MCF 10A (cell line): ENCODE measurements around the gene MAPK14. TPM values are rescaled to one million over a fixed set of nuclear protein-coding genes. Genes with fewer than 3 reads are reported as not detected.

Source experiments
- BruUV-seq: library from RNA; stranded (reverse); fragments of 400-500 nt; replicated peaks from 2 replicates; lab custom pipeline; 2021; lab: Mats Ljungman, UMichigan
- CTCF ChIA-PET: fragments of 300-600 bp; sonication (Branson Sonifier 250); formaldehyde crosslinking; extraction: SDS; loops from one replicate; lab custom pipeline; 2021; ENCODE audit warnings: antibody characterized with exemption, inconsistent platforms; lab: Yijun Ruan, JAX
- POLR2A ChIA-PET: fragments of 300-600, 350-650 bp; sonication (Branson Sonifier 250); formaldehyde crosslinking; extraction: SDS; loops from one replicate; lab custom pipeline; 2020; ENCODE audit warnings: antibody characterized with exemption, inconsistent platforms; lab: Yijun Ruan, JAX
- DNase-seq: peaks from one replicate; pipeline ENCODE4 v3.0.0-alpha.2; 2018; ENCODE audit not compliant: unreplicated experiment
- H3K27ac Mint-ChIP-seq: one replicate; pipeline ENCODE4 v1.8.0; 2022; ENCODE audit warnings: mild to moderate bottlenecking, low read depth, mixed read lengths; ENCODE audit not compliant: unreplicated experiment
- H3K27me3 Mint-ChIP-seq: one replicate; pipeline ENCODE4 v1.8.0; 2022; ENCODE audit warnings: mixed read lengths; ENCODE audit not compliant: insufficient read depth, unreplicated experiment
- H3K36me3 Mint-ChIP-seq: one replicate; pipeline ENCODE4 v1.8.0; 2022; ENCODE audit warnings: mild to moderate bottlenecking, moderate library complexity, mixed read lengths; ENCODE audit not compliant: insufficient read depth, unreplicated experiment
- H3K4me1 Mint-ChIP-seq: one replicate; pipeline ENCODE4 v1.8.0; 2022; ENCODE audit warnings: mixed read lengths; ENCODE audit not compliant: insufficient read depth, unreplicated experiment
- H3K4me3 Mint-ChIP-seq: one replicate; pipeline ENCODE4 v1.8.0; 2022; ENCODE audit warnings: mild to moderate bottlenecking, moderate library complexity, mixed read lengths; ENCODE audit not compliant: unreplicated experiment
- H3K9me3 Mint-ChIP-seq: one replicate; pipeline ENCODE4 v1.8.0; 2022; ENCODE audit warnings: mixed read lengths; ENCODE audit not compliant: unreplicated experiment
- intact Hi-C: fragments of 100-400 bp; cut with micrococcal nuclease; formaldehyde crosslinking; loops from 2 replicates; pipeline ENCODE4 v1.14.1; 2022
- total RNA-seq: library from RNA; stranded (reverse); gene quantifications from 2 replicates; pipeline ENCODE4 v1.2.3, GENCODE V29; 2022
- TF ChIP-seq, protein P1 (sequence below): fragments of 200-600 bp; IDR thresholded peaks from one replicate; pipeline ENCODE4 v1.8.0; 2022; ENCODE audit warnings: antibody characterized with exemption, mild to moderate bottlenecking; ENCODE audit not compliant: unreplicated experiment

The MAPK14 gene
- total RNA-seq, 1 experiment from 2014 or later = 42.9 TPM

DNA sequence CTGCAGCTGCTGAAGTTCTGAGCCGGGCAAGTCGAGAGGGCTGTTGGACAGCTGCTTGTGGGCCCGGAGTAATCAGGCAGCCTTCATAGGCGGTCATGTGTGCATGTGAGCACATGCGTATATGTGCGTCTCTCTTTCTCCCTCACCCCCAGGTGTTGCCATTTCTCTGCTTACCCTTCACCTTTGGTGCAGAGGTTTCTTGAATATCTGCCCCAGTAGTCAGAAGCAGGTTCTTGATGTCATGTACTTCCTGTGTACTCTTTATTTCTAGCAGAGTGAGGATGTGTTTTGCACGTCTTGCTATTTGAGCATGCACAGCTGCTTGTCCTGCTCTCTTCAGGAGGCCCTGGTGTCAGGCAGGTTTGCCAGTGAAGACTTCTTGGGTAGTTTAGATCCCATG, 81.5 kb downstream of the MAPK14 start:
- CTCF ChIA-PET = interaction anchor here (0.6 to 2.3 kb wide), 3 partner anchors 14 to 82 kb away, joined by 3 to 20 read pairs (median 4); partner anchors contain the start of gene MAPK14
- H3K4me3 Mint-ChIP-seq = no peak overlapping the region
- H3K27ac Mint-ChIP-seq = no peak overlapping the region

DNA sequence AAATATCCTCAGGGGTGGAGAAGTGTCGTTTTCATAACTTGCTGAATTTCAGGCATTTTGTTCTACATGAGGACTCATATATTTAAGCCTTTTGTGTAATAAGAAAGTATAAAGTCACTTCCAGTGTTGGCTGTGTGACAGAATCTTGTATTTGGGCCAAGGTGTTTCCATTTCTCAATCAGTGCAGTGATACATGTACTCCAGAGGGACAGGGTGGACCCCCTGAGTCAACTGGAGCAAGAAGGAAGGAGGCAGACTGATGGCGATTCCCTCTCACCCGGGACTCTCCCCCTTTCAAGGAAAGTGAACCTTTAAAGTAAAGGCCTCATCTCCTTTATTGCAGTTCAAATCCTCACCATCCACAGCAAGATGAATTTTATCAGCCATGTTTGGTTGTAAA, 82.4 kb downstream of the MAPK14 start:
- H3K27me3 Mint-ChIP-seq = no peaks in the 10 kb centered on the region
- DNase-seq = no peak
- intact Hi-C loops = no loop called here
- no peaks in the 10 kb centered on the region for H3K9me3 Mint-ChIP-seq
- BruUV-seq = TSS peak; percentile 24
- H3K4me1 Mint-ChIP-seq = no peaks in the 10 kb centered on the region
- POLR2A ChIA-PET = no interaction called here
- TF ChIP-seq, protein P1, sequence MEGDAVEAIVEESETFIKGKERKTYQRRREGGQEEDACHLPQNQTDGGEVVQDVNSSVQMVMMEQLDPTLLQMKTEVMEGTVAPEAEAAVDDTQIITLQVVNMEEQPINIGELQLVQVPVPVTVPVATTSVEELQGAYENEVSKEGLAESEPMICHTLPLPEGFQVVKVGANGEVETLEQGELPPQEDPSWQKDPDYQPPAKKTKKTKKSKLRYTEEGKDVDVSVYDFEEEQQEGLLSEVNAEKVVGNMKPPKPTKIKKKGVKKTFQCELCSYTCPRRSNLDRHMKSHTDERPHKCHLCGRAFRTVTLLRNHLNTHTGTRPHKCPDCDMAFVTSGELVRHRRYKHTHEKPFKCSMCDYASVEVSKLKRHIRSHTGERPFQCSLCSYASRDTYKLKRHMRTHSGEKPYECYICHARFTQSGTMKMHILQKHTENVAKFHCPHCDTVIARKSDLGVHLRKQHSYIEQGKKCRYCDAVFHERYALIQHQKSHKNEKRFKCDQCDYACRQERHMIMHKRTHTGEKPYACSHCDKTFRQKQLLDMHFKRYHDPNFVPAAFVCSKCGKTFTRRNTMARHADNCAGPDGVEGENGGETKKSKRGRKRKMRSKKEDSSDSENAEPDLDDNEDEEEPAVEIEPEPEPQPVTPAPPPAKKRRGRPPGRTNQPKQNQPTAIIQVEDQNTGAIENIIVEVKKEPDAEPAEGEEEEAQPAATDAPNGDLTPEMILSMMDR = no peak
- no peak overlapping the region for H3K27ac Mint-ChIP-seq
- peaks cover 62% of the 10 kb centered on the region for H3K36me3 Mint-ChIP-seq
- no peak overlapping the region for H3K4me3 Mint-ChIP-seq
- CTCF ChIA-PET = interaction anchor here (1.0 kb wide), 1 partner anchor 15 kb away, joined by 4 read pairs; no protein-coding TSS in a partner anchor

More for the DNA sequence above, 81.5 kb downstream of the MAPK14 start:
- no peak for DNase-seq
- H3K27me3 Mint-ChIP-seq = no peaks in the 10 kb centered on the region
- no peaks in the 10 kb centered on the region for H3K4me1 Mint-ChIP-seq
- POLR2A ChIA-PET = interaction anchor here (0.8 kb wide), 1 partner anchor 12 kb away, joined by 3 read pairs; no protein-coding TSS in a partner anchor
- BruUV-seq = no TSS peak
- intact Hi-C loops = no loop called here
- H3K9me3 Mint-ChIP-seq = no peaks in the 10 kb centered on the region
- peaks cover 63% of the 10 kb centered on the region for H3K36me3 Mint-ChIP-seq
- TF ChIP-seq, protein P1 = no peak

DNA sequence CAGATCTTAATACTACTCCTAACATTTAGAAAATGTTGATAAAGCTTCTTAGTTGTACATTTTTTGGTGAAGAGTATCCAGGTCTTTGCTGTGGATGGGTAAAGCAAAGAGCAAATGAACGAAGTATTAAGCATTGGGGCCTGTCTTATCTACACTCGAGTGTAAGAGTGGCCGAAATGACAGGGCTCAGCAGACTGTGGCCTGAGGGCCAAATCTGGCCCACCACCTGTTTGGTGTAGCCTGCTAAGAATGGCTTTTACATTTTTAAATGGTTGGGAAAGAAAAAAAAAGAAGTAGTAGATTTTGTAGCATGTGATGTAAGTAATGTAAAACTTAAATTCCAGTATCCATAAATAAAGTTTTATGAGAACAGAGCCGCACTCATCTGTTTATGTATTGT, 83.3 kb downstream of the MAPK14 start:
- TF ChIP-seq, protein P1 = no peak
- no TSS peak for BruUV-seq
- Mint-ChIP-seq H3K9me3 (no peaks in the 10 kb centered on the region), H3K27ac (no peak overlapping the region), H3K4me3 (no peak overlapping the region), H3K27me3 (no peaks in the 10 kb centered on the region), H3K4me1 (no peaks in the 10 kb centered on the region), H3K36me3 (peaks cover 60% of the 10 kb centered on the region)
- POLR2A ChIA-PET = interaction anchor here (1.2 kb wide), 1 partner anchor 12 kb away, joined by 3 read pairs; no protein-coding TSS in a partner anchor
- CTCF ChIA-PET = interaction anchor here (1.0 kb wide), 1 partner anchor 16 kb away, joined by 4 read pairs; no protein-coding TSS in a partner anchor
- no peak for DNase-seq
- intact Hi-C loops = no loop called here

DNA sequence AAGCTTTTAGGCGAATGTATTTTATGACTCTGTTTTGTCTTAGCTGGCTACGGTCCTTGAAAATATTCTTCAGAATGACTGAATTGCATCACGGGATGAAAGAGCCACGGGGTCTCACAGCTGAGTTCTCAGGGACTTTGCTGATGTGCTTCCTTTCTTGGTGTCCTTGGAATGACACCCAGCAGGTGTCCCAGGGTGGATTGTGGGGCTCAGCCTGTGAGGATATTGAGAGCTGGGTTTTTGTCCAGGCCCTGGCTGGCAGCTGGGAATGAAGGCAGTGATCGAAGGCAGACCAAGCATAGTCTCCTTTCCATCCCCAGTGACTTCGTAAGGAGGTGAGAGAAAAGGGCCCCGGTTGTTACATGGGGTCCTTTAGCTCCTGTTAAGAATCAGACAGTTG, 83.9 kb downstream of the MAPK14 start:
- ChIA-PET POLR2A (interaction anchor here (1.2 kb wide), 1 partner anchor 11 kb away, joined by 3 read pairs; no protein-coding TSS in a partner anchor), CTCF (interaction anchor here (0.6 to 1.1 kb wide), 3 partner anchors 13 to 84 kb away, joined by 3 to 5 read pairs (median 3); no protein-coding TSS in a partner anchor)
- TF ChIP-seq, protein P1 = no peak
- Mint-ChIP-seq H3K36me3 (peaks cover 58% of the 10 kb centered on the region), H3K27me3 (no peaks in the 10 kb centered on the region), H3K27ac (no peak overlapping the region), H3K4me1 (no peaks in the 10 kb centered on the region), H3K4me3 (no peak overlapping the region), H3K9me3 (no peaks in the 10 kb centered on the region)
- no TSS peak for BruUV-seq
- DNase-seq = no peak
- intact Hi-C loops = no loop called here
